ENCODE data around the gene STK38L. TPM values are rescaled to one million over a fixed set of nuclear protein-coding genes. Genes with fewer than 3 reads are reported as not detected.
A peak's percentile ranks its signal among the peaks of the same experiment; 100 is the strongest.

STK38L gene
- polyA plus RNA-seq, 2 of the 4 experiments (the other 2 are of a cell fraction) = 17.3 to 32.2 TPM

DNA sequence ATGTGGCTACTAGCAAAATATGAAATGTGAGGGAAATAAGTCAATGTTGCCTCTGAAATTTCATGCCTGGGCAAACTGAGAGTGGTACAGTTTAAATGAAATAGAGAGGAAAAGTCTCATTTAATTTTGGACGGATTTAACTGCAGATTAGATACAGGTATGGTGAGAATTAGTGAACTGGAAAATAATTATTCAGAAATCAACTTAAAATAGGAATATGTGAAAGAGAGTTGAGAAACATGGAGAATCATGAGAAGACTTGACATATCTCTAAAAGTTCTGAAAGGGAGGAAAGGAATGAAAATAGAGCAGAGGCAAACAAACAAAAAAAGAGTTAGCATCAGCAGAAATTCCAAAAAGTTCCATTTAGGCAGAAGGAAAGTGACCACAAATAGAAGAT, 55.0 kb downstream of the STK38L start:
- CTCF ChIA-PET = interaction anchor here (10.6 kb wide), 1 partner anchor 283 kb away, joined by 104 read pairs; the partner anchor contains the start of gene TM7SF3

DNA sequence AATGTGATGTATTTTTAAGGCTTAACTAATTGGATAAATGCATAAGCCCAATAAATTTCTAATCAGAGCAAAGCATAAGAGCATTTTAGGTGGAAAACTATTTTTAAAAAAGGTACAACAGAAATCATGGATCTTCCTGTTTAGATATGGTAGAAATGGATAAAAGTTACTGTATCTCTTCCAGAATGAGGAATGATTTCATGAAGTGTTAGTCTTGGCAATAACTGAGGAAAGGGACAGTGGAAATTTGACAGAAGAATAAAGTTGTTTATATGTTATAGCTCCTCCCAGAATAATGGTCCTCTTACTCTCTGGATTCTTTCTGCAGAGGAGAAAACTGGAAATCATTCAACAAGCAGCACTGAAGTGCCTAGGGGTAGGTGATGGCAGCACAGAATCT, 56.1 kb downstream of the STK38L start:
- TF ChIP-seq EHF (CRISPR knock-in tag; IDR thresholded peaks at IDR 0.05) (no peak), JUNB (IDR thresholded peaks at IDR 0.05) (no peak), KDM1A (IDR thresholded peaks at IDR 0.05; ENCODE audit: low read depth) (no peak), POLR2AphosphoS2 (conservative IDR thresholded peaks at IDR 0.05; ENCODE audit: low read length) (no peak)
- TF ChIP-seq, protein P1, sequence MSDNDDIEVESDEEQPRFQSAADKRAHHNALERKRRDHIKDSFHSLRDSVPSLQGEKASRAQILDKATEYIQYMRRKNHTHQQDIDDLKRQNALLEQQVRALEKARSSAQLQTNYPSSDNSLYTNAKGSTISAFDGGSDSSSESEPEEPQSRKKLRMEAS (IDR thresholded peaks at IDR 0.05) = no peak
- CTCF ChIA-PET = interaction anchor here (1.0 to 10.6 kb wide), 3 partner anchors 280 to 381 kb away, joined by 3 to 104 read pairs (median 3); partner anchors contain the start of gene TM7SF3
- no peak for FAIRE-seq

More for the DNA sequence above, 55.0 kb downstream of the STK38L start:
- Histone ChIP-seq H3K27ac (no peak overlapping the region), H3K4me3 (no peak overlapping the region), H3K4me1 (peaks cover 10% of the 10 kb centered on the region; the same call in 2 of the 3 replicates), H3K9me3 (no peaks in the 10 kb centered on the region), H3K4me2 (no peak overlapping the region)
- ATAC-seq (no peak), DNase-seq (ENCODE audit: low read depth in 1 of 2, low spot score in 1 of 2) (no peak), FAIRE-seq (no peak)
- 90% methylated on average over 1 of the region's 1 CpG for WGBS (ENCODE audit: missing lambda C conversion rate)
- POLR2A ChIA-PET = no interaction called here
- TF ChIP-seq NR3C1 (IDR thresholded peaks at IDR 0.05) (no peak), ESRRA (IDR thresholded peaks at IDR 0.05; ENCODE audit: borderline replicate concordance, low read length) (no peak), CEBPB (IDR thresholded peaks at IDR 0.05) (no peak), HOXB5 (CRISPR knock-in tag; IDR thresholded peaks at IDR 0.05) (no peak), EHF (CRISPR knock-in tag; IDR thresholded peaks at IDR 0.05) (no peak), HDAC2 (IDR thresholded peaks at IDR 0.05) (no peak), ZNF302 (CRISPR knock-in tag; IDR thresholded peaks at IDR 0.05) (no peak), JUNB (IDR thresholded peaks at IDR 0.05) (no peak), POLR2AphosphoS2 (conservative IDR thresholded peaks at IDR 0.05; ENCODE audit: low read length) (no peak)
- TF ChIP-seq, protein P2, sequence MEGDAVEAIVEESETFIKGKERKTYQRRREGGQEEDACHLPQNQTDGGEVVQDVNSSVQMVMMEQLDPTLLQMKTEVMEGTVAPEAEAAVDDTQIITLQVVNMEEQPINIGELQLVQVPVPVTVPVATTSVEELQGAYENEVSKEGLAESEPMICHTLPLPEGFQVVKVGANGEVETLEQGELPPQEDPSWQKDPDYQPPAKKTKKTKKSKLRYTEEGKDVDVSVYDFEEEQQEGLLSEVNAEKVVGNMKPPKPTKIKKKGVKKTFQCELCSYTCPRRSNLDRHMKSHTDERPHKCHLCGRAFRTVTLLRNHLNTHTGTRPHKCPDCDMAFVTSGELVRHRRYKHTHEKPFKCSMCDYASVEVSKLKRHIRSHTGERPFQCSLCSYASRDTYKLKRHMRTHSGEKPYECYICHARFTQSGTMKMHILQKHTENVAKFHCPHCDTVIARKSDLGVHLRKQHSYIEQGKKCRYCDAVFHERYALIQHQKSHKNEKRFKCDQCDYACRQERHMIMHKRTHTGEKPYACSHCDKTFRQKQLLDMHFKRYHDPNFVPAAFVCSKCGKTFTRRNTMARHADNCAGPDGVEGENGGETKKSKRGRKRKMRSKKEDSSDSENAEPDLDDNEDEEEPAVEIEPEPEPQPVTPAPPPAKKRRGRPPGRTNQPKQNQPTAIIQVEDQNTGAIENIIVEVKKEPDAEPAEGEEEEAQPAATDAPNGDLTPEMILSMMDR (IDR thresholded peaks at IDR 0.05) = no peak
- TF ChIP-seq, protein P3, sequence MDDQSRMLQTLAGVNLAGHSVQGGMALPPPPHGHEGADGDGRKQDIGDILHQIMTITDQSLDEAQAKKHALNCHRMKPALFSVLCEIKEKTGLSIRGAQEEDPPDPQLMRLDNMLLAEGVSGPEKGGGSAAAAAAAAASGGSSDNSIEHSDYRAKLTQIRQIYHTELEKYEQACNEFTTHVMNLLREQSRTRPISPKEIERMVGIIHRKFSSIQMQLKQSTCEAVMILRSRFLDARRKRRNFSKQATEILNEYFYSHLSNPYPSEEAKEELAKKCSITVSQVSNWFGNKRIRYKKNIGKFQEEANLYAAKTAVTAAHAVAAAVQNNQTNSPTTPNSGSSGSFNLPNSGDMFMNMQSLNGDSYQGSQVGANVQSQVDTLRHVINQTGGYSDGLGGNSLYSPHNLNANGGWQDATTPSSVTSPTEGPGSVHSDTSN (IDR thresholded peaks at IDR 0.05) = no peak
- TF ChIP-seq, protein P4, sequence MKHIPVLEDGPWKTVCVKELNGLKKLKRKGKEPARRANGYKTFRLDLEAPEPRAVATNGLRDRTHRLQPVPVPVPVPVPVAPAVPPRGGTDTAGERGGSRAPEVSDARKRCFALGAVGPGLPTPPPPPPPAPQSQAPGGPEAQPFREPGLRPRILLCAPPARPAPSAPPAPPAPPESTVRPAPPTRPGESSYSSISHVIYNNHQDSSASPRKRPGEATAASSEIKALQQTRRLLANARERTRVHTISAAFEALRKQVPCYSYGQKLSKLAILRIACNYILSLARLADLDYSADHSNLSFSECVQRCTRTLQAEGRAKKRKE (CRISPR knock-in tag; IDR thresholded peaks at IDR 0.05; ENCODE audit: low read depth) = no peak

DNA sequence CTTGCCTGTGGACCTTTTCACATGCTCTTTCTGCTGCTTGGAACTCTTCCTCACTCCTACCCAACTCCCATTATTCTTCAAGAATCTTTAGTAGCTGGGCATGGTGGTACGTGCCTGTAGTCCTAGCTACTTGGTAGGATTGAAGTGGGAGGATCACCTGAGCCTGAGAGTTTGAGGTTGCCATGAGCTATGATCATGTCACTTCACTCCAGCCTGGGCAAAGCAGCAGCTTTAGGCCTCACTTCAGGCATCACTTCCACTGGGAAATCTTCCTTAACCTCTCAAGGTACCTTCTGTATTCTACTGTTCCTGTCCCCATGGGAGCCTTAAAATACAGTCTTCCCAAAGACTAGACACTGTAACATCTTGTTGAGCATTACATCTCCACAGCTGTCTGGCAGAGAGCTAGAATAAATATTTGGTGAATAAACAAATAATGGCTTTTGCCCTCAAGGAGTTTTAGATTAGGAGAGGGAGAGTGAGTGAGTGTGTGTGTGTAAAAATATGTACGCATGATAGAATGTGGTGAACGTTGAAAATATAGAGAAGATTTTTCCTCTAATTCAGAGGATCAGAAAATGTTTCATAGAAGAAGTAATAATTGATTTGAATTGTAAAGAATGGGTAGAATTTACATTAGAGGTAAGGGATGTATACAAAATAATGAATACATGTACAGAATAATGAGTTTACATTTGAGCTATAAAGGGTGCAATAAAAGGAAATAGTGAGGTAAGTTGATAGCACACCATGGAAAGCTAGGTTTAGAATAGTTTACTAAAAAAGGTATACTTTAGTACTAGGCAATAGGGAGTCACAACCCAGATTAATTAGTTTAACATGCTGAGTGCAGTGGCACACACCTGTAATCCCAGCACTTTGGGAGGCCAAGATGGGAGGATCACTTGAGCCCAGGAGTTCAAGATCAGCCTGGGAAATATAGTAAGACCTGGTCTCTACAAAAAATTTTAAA, 59.3 kb downstream of the STK38L start:
- ChIA-PET CTCF (interaction anchor here (0.6 to 10.6 kb wide), 11 partner anchors 13 to 1984 kb away, joined by 3 to 104 read pairs (median 4); partner anchors contain the start of gene TM7SF3), POLR2A (interaction anchor here (1.4 kb wide), 1 partner anchor 290 kb away, joined by 3 read pairs; the partner anchor contains the start of gene TM7SF3)
- ATAC-seq = peak in 1 of 2 experiments; percentile 55; a peak in 3 of 6 replicates
- H3K4me3 ChIP-seq = no peak overlapping the region
- 59% methylated on average over 3 of the region's 3 CpGs for WGBS (ENCODE audit: missing lambda C conversion rate)
- H3K9me3 ChIP-seq = no peaks in the 10 kb centered on the region
- FAIRE-seq = no peak
- no peak for TF ChIP-seq POLR2A (IDR thresholded peaks at IDR 0.05; ENCODE audit: low read length)
- no peak for TF ChIP-seq RCOR1 (IDR thresholded peaks at IDR 0.05; ENCODE audit: low read depth, low read length)
- no peak for TF ChIP-seq KDM5A (IDR thresholded peaks at IDR 0.05)
- TF ChIP-seq CBX2 (IDR thresholded peaks at IDR 0.05; ENCODE audit: borderline replicate concordance, low read depth) = no peak
- no peak for TF ChIP-seq POLR2AphosphoS2 (conservative IDR thresholded peaks at IDR 0.05; ENCODE audit: low read length)
- no peak for TF ChIP-seq FOSL2 (IDR thresholded peaks at IDR 0.05)
- no peak for TF ChIP-seq FOSL2 (CRISPR knock-in tag; IDR thresholded peaks at IDR 0.05)
- TF ChIP-seq TP53 (CRISPR knock-in tag; IDR thresholded peaks at IDR 0.05) = no peak
- TF ChIP-seq CBX8 (IDR thresholded peaks at IDR 0.05) = no peak
- TF ChIP-seq HEYL (CRISPR knock-in tag; IDR thresholded peaks at IDR 0.05) = no peak
- no peak overlapping the region for H3K27ac ChIP-seq
- peak in 1 of 2 experiments; percentile 12 for DNase-seq (ENCODE audit: low read depth in 1 of 2, low spot score in 1 of 2)
- H3K4me1 ChIP-seq = peaks cover 10% of the 10 kb centered on the region; the same call in 2 of the 3 replicates
- H3K4me2 ChIP-seq = peak overlapping the region; percentile 41

More for the DNA sequence above, 56.1 kb downstream of the STK38L start:
- DNase-seq (ENCODE audit: low read depth in 1 of 2, low spot score in 1 of 2) (no peak), ATAC-seq (no peak)
- peaks cover 10% of the 10 kb centered on the region; the same call in 2 of the 3 replicates for H3K4me1 ChIP-seq
- POLR2A ChIA-PET = no interaction called here
- no peak overlapping the region for H3K27ac ChIP-seq
- H3K9me3 ChIP-seq = no peaks in the 10 kb centered on the region
- H3K4me2 ChIP-seq = no peak overlapping the region
- no peak overlapping the region for H3K4me3 ChIP-seq

Data from A549 (cell line).